Cortex of kidney (tissue), 1 donor: Measurements from ENCODE around the gene CHST12.

Experiments
- DNase-seq: peaks from one replicate; lab custom pipeline; 2025; lab: John Stamatoyannopoulos, UW

CHST12 gene

DNA sequence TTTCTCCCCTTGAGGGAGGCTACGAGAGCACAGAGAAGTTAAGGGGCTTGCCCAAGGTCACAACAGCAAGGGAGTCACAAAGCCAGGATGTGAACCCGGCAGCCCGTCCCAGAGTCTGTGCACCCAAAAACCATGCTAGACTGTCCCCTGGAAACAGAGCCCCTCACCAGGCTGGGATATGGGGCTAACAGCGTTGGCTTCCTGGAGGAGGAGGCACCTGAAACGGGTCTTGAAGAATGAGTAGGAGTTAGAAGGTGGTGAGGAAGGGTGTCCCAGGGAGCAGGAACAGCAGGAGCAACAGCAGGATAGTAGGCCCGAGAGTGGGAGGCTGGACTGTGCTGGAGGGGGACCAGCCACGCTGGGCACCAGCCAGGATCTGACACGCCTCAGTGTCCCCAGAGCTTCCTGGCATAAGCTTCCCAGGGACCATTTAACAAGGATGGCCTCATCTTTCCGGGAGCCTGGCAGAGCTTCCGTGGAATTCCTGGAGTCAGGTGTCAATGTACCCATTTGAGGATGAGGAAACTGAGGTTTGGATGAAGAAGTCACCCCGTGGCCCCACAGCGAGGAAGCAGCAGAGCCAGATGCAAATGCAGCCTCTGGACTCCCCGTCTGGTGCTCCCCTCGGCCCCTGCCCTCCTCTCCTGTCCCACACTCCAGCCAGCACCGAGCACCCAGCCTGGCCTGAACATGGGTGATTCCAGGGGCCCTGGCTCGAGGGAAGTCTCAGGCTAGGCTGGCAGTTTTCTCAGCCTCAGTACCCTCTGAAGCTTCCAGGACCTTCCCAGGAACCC lies 76.1 kb downstream of the CHST12 start:
- no peak for DNase-seq

DNA sequence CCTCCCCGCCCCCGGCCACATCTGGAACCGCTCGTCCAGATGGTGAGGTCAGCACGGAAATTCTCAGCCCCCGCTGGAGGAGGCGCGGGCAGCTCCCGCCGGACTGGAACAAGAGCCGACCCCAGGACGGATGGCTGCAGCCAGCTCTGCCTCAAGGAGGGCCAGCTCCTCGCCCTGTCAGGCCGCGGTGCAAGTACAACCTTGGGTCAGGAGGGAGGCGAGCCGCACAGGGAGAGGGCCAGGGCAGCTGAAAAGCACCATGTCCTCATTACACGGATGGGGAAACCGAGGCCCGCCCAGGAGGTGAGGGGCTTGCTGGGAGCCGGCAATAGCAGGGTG lies 76.6 kb downstream of the CHST12 start:
- DNase-seq: no peak

DNA sequence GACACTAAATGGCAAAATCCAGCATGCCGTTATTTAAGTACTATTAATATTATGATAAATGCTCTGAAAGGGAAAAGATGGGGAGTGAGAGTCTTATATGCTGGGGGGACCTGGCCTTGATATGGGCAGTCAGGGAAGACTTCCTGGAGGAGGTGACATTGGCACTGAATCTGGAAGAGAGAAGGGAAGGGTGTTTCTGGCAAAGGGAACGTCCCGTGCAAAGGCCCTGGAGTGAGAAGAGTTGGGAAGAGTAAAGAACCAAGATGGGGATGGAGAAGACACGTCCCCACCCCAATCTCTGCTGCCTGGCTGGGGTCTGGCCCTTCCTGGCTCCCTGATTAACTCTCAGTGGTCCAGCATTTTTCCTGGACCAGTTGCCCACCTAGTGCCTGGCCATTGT lies 77.8 kb downstream of the CHST12 start:
- no peak for DNase-seq

DNA sequence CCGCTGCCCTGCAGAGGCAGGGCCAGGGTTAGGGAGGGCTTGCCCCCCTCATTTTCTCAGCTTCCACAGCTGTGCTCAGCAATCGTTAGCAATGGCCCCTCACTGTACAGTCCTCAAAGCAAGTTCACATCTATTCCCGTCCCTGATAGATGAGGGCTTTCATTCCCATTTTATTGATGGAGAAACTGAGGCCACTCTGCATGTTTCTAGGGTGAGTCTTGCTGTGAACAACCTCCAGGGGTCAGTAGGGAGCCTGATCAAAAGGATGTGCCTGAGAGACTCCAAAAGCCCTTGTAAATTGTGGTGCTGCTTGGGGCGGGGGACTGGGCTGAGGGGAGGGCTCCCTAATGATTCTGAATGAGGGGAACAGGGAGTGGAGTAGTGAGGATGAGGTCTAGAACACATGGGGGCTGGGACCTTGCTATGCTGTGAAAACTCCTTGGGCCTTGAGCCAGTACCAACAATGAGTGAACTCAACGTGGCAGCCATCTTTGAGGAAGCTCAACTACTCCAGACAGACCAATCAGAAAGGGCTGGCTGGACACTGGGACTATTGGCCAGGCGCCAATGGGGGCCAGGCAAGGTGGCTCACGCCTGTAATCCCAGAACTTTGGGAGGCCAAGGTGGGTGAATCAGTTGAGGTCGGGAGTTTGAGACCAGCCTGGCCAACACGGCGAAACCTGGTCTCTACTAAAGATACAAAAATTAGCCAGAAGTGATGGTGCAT lies 79.5 kb downstream of the CHST12 start:
- no peak for DNase-seq

DNA sequence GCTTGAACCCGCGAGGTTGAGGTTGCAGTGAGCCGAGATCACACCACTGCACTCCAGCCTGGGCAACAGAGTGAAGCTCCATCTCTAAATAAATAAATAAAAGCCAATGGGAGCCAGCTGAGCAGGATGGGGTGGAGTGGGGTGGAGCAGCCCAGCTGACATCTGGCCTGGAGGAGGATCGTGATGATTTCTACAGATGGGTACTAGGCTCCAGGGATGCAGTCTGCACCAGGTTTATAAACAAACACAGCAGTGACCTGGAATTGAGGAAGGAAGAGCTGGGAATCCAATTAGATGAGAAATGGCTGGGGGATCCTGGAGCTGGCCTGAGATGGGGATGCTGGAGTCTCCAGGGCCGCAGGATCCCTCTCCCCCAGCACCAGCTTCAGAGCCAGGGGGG lies 80.1 kb downstream of the CHST12 start:
- no peak for DNase-seq

DNA sequence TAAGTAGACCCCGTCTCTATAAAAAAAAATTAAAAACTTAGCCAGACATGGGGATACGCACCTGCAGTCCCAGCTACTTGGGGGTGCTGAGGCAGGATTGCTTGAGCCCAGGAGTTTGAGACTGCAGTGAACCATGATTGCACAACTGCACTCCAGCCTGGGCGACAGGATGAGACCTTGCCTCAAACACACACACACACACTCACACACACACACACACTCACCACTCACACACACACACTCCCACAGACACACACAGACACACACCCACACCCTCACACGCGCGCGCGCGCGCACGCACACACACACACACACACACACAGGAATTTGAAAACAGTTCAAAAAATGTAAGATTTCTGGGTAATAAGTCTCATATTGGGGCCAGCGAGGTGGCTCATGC lies 81.5 kb downstream of the CHST12 start:
- DNase-seq: no peak

DNA sequence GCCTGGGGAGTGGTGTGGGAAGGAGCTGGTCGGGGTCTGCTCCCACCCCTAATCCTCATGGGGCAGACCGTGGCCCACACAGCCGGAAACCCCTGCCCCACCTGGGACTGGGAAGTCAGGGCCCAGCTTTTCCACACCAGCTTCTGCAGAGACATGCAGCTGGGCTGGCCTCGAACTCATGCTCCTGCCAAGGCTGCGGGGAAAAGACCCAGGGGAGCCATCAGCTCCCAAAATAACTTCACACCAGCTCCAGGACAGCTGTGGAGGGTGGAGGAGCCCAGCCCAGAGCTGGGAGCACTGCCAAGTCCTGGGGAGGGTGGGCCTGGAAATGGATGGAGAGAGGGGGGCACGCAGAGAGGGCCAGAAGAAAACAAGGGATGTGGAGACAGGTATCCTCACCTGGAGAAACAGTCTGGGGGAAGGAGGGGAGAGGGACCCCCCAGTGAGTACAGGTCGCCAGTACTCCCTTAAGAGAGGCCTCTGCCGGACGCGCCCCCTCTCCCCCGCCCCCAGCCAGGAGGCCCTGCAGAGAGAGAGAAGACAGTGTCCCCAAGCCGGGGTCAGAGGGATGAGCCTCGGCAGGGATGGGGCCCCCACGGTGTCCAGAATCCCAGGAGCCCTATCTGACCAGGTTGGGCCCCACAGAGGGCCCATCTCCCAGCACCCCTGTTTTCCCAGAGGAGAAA lies 84.3 kb downstream of the CHST12 start:
- DNase-seq: no peak

DNA sequence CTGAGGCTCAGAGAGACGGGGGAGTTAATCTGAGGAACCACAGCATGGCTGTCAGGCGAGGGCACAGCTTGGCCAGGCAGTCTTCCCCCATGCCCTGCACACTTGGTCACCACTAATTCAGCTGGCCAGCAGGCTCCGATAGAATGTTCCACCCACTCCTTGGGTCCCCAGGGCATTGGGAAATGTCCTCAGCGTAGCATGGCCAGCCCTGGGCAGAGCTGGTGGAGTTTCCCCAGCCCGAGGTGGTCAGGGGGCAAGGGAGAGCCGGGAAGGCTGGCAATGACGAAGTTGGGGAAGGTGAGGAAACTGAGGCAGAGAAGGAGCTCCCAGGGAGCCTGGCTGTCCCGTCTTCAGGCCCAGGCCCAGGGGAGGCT lies 84.8 kb downstream of the CHST12 start:
- no peak for DNase-seq

DNA sequence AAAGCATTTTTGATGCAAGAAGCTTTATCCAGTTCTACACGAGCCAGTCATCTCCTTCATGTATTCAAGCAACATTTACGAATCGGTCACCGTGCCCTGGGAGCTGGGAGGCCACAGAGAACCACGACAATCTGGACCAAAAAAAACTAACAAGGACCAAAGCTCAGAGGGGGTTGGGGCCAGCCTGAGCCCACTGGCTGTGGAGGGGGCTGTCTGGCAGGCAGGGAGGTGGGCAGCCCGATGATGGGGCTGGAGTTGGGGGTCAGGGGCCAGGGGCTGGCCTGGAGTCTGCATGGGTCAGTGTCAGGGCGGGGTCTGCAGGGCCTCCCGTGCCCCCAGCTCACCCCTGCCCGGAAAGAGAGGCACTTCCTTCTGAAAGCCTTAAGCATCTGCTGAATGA lies 85.3 kb downstream of the CHST12 start:
- no peak for DNase-seq

DNA sequence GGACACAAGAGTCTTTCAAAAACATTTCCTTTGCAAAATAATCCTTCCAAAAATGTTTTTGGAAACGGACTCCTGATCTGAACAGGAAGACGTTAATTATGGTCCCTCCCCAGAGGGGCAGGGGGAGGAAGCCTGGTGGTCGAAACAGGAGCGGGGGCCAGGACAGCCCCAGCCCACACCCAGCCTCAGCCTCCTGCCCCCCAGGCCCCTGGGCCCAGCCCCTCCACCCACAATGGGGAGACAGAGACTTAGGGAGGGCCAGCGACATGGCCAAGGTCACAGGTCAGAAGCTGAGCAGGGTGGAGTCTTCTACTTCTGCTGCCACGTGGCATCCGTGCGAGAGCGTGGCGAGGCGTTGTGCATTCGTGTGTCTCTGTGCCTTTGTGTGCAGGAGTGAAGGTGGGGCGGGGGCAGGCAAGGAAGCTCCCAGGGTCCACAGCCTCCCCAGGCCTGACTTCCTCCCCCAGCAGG lies 86.8 kb downstream of the CHST12 start:
- no peak for DNase-seq

DNA sequence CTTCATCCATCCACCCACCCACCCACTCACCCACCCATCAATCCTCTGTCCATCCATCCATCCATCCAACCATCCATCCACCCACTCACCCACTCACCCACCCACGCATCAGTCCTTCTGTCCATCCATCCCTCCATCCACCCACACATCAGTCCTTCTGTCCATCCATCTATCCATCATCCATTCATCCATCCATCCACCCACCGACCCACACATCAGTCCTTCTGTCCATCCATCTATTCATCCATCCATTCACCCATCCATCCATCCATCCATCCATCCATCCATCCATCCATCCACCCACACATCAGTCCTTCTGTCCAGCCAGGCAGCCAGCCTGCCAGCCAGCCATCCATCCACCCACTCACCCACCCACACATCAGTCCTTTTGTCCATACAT lies 88.6 kb downstream of the CHST12 start:
- no peak for DNase-seq

DNA sequence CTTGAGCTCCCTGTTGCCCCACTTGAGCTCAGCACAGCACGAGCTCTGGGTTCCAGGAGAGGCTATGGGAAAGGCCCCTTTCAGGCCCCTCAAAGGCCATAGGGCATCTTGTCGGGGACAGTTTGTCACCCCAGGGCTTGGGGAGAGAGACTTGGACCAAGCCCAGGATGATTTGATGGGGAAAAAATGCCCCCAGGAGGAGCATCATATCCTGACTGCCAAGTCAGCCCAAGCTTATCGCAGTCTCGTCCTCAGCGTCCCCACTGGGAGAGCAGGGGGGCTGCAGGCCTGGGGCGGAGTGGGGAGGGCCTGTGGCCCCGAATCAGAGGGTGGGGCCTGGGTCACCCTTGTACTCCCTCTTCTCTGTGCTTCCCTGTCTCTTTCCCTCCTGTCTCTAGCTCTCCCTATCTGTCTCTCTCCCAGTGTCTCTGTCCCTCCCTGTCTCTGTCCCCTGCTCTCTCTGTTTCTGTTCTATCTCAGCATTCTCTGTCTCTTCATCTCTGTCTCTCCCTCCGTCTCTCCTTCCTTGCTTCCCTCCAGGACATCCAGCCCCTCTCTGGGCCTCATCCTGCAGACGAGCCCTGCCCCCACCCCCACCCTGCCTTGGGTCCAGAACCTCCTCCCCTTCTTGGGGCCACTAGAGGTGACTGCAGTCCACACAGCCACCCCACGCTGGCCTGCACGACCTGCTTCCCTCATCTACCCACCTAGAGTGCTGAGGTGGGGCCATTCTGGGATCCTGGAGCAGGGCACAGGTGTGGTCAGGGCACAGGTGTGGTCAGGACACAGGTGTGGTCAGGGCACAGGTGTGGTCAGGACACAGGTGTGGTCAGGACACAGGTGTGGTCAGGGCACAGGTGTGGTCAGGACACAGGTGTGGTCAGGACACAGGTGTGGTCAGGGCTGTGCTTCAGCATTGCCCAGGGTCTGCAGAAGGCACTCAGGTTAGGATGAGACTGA lies 90.1 kb downstream of the CHST12 start:
- no peak for DNase-seq

DNA sequence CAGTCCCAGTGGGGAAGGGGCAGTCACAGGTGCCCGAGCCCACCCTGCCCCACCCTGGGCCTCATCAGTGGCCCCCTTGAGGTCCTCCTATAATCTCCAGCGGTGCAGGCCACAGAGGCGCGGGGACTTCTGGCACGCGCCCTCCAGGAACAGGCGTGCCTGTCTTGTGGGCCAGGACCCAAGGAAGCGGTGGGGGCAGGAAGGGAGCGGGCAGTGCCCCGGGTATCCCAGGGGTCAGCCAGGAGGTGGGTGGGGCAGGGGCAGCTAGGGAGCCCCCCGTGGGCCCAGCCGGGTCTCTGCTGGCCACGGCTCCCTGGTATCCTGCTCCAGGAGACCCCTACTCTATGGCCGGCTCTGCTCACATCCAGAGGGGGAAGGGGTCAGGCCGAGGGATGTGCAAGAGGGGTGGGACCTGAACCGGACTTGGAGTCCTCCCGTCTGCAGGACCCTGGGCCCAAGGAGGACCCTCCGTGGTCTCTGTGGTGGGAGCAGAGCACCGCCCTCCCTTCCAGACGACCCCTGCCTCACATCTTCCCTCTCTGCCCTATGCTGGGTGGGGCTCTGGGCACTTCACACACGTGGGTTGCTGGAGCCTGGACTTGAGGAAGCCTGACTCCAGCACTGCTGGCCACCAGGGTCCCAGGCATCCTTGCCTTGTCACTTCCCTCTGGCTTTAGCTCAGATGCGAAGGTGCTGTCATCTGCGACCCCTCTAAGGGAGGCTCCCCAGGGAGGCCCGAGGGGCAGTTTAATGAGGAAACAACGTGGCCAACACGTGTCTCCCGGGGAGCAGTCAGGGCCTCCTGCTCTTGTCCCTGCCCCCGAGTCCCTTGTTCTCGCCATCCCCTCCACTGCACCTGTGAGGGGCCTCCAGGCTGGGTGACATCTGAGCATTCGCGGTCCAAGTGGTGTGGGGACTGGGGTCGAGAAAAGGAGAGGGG lies 91.0 kb downstream of the CHST12 start:
- DNase-seq: no peak

DNA sequence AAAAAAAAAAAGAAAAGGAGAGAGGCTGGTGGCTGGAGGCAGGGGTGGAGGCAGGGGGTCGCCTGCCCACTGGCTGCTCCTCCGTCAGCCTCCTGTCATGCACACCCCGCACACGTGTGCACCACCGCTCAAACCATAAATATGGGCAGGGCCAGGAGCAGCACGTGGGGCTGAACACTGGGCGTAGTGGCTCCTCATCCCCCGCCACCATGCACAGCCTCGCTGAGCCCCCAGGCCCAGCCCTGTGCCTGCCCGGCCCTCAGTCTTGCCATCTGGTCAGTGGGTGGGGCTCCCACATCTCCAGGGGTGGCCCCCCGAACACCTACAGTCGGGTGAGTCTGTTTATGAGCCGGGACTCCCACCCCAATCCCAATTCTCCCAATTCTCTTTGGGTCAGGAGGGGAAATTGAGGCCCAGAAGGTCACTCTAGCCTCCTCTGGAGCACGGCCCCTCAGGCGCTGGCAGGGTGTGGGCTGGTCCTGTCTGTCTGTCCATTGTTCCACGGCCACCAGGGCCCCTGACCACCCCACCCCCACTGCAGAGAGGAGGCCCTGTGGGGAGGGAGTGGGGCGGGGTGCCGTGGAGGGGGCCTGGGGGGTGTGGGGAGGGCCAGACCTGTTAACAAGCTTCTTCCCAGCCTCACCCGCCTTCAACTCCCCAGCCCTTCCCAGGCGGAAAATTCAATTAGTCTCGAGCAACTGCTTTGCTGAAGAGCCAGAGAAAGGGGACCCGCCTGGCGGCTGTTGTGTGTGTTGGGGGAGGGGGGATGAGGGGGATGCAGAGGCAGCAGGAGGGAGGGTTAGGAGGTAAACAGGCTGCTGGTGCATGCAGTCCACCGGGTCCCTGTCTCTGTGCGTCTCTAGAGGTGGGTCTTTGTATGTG lies 92.2 kb downstream of the CHST12 start:
- no peak for DNase-seq

DNA sequence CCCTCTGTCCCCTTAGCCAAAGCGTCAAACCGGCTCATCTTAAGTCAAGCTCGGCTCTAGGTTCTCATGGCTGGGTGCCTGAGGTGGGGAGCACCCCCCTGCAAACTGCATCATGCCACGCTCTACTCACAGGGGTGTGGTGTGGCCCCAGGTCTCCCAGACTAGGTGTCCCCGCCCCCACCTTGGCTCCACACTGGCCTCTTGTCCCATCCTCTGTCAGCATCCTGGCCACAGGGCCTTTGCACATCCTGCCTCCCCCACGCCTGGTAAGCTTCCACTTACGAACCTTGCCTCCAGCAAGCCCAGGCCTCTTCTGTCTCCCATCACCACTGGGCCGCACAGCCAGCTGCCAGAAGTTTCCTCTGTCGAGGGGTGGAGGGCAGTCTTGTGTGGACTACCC lies 93.0 kb downstream of the CHST12 start:
- DNase-seq: no peak

DNA sequence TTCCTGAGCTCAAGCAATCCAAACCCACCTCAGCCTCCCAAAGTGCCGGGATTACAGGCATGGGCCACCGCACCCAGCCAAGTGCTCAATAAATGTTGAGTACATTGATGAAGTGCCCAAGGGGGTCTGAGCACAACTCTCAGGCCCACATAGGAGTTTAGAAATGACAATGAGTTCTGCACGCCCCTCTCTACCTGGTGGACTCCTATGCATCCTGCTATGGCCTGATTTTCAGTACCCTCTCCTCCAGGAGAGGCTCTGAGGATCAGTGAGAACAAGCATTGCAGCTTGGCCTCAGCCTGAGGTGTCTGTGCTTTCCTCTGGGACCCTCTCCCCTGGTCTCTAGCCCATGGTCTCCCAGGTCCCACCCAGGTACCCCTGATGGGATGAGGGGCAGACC lies 93.7 kb downstream of the CHST12 start:
- no peak for DNase-seq

DNA sequence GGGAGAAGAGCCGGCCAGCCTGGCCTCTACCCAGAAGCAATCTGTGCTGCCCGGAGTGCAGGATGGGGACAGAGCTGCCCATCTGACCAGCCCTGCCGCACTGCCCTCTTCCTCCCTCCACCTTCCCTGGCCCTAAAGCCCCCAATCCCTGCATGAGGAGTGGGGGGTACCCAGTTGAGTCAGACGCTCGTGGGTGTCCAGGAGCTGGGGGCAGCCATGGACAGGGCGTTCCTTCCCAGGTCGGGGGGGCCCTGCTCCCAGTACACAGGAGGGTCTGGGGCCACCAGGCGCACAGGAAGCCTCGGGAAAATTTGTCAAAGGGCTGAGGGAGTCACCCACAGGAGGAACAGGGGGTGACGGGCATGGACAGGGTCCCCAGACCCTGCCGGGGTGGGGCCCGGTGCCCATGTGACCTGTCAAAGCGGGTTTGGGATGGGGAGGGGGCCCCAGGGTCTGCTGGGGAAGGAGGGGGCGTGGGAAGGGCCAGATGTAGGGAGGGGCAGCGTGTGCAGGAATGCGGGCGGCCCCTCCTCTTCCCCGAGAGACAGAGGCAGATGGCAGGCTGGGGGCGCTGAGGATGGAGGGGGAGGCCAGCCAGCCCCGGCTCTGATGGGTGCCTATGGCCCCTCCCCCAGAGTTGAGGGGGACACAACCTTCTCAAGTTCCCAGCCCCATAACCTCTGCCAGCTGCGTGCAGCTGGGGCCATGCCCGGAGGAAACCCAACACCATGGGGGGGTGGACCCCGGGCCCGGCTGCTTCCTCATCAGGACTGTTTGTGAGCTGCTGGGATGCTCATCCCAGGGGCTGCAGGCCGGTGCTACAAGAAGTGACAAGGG lies 94.3 kb downstream of the CHST12 start:
- no peak for DNase-seq
